Erythroblast (primary cell): ENCODE results near the gene C20orf173.

Source experiments
- GATA1 ChIP-seq: IDR thresholded peaks from 2 replicates; pipeline ENCODE4 v1.6.1; 2011; ENCODE audit warnings: low read depth, mild to moderate bottlenecking, control low read depth, low read length, moderate library complexity
- POLR2A ChIP-seq: IDR thresholded peaks from 2 replicates; pipeline ENCODE4 v1.6.1; 2011; ENCODE audit warnings: mild to moderate bottlenecking, low read length

DNA sequence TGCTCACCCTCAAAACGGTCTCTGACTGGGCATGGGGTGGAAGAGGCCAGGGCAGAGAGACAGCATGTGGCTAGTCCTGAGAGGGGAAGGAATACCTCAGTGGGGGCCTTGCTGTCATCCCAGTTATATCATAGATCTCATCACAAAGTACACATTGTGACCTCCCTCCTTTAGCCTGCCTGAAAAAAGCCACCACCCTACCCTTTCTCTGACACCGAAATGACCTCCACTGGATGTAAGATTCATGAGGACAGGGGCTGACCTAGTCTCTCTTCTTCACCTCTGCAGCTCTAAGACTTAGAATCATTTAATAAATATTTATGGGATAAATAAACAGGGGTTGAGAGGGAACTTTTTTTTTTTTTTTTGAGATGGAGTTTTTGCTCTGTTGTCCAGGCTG, at the start of gene C20orf173:
- TF ChIP-seq POLR2A, result no peak
- TF ChIP-seq GATA1, result no peak
